HepG2 (cell line): Measurements from ENCODE around the gene PTPRD. TPM values are rescaled to one million over a fixed set of nuclear protein-coding genes. Genes with fewer than 3 reads are reported as not detected.

Experiments
- ATAC-seq: fragments of 200-7000 bp; cut with Tn5 transposase; 3 replicates; pipeline ENCODE4 v1.9.1; 2020; ENCODE audit warnings: mild to moderate bottlenecking, moderate library complexity
- BruUV-seq: library from RNA; stranded (reverse); fragments of 400-500 nt; replicated peaks from 2 replicates; lab custom pipeline; 2021; lab: Mats Ljungman, UMichigan
- CTCF ChIA-PET: fragments of 300-600 bp; formaldehyde crosslinking; extraction: SDS; loops from one replicate; lab custom pipeline; 2021; ENCODE audit warnings: low total read pairs, inconsistent platforms, low intra/inter-chr PET ratio; lab: Yijun Ruan, JAX
- POLR2A ChIA-PET: fragments of 350-600 bp; sonication (Branson Sonifier 250); formaldehyde crosslinking; loops from one replicate; lab custom pipeline; 2020; ENCODE audit warnings: antibody characterized with exemption, inconsistent platforms; lab: Yijun Ruan, JAX
- DNase-seq: peaks from one replicate; pipeline ENCODE4 v3.0.0-alpha.2; 2015; ENCODE audit warnings: low spot score
- FAIRE-seq: peaks from 3 replicates; lab custom pipeline; 2011; peaks lifted over from hg19 to GRCh38; lab: Jason Lieb, UNC
- H2AFZ ChIP-seq: one replicate; pipeline ENCODE4 v1.6.1; 2011; ENCODE audit warnings: low read length, inconsistent platforms
- H3K27ac ChIP-seq: fragments of 300-600 bp; 3 replicates; pipeline ENCODE4 v1.8.0; 2011; ENCODE audit warnings: mixed run types, mild to moderate bottlenecking, mixed read lengths, low read length, inconsistent platforms; ENCODE audit not compliant: insufficient read depth; ENCODE audit errors: extremely low read length
- H3K27me3 ChIP-seq, 2 experiments: fragments of 200-600 bp in 1 of 2; 2 replicates in 1 of 2; 3 replicates in 1 of 2; pipeline versions ENCODE4 v1.6.0 to v1.8.0; 2011; ENCODE audit warnings: low read length in 2 of 2, mild to moderate bottlenecking in 2 of 2, moderate library complexity in 2 of 2, inconsistent platforms in 1 of 2; ENCODE audit not compliant: insufficient read depth in 2 of 2, control insufficient read depth in 1 of 2
- H3K36me3 ChIP-seq, 2 experiments: fragments of 200-600 bp in 1 of 2; replicated peaks in 1 of 2; 2 replicates in 1 of 2; 3 replicates in 1 of 2; pipeline versions ENCODE4 v1.5.1 to v1.8.0; 2011; ENCODE audit warnings: low read length in 2 of 2, inconsistent platforms in 1 of 2; ENCODE audit not compliant: insufficient read depth in 2 of 2, control insufficient read depth in 1 of 2
- H3K4me1 ChIP-seq: 2 replicates; pipeline ENCODE4 v1.5.1; 2012; ENCODE audit warnings: low read length, inconsistent platforms; ENCODE audit not compliant: insufficient read depth
- H3K4me2 ChIP-seq: 2 replicates; pipeline ENCODE4 v1.6.0; 2011; ENCODE audit warnings: low read depth, low read length, inconsistent platforms
- H3K4me3 ChIP-seq, 3 experiments: fragments of 200-600 bp in 1 of 3; sonication (generic), shearing (Covaris generic) in 1 of 3; replicated peaks in 1 of 3; 2 replicates each; pipeline ENCODE4 v1.5.1; 2011 to 2016; ENCODE audit warnings: low read length in 3 of 3, inconsistent platforms in 2 of 3, low read depth in 2 of 3, mild to moderate bottlenecking in 2 of 3, control low read depth in 1 of 3, mixed read lengths in 1 of 3; ENCODE audit not compliant: insufficient read depth in 1 of 3
- H3K79me2 ChIP-seq: one replicate; pipeline ENCODE4 v1.6.1; 2011; ENCODE audit warnings: low read length, inconsistent platforms; ENCODE audit not compliant: insufficient read depth
- H3K9ac ChIP-seq: 2 replicates; pipeline ENCODE4 v1.6.0; 2011; ENCODE audit warnings: mild to moderate bottlenecking, low read depth, low read length, inconsistent platforms; ENCODE audit not compliant: insufficient read depth
- H3K9me3 ChIP-seq: 2 replicates; pipeline ENCODE4 v1.5.1; 2012; ENCODE audit warnings: mild to moderate bottlenecking, low read length
- H4K20me1 ChIP-seq: 2 replicates; pipeline ENCODE4 v1.6.0; 2011; ENCODE audit warnings: inconsistent platforms, mild to moderate bottlenecking, low read length, moderate library complexity; ENCODE audit not compliant: insufficient read depth
- ADNP ChIP-seq: sonication (generic); formaldehyde crosslinking; IDR thresholded peaks from 2 replicates; pipeline ENCODE4 v1.4.0; 2020; ENCODE audit warnings: missing genetic modification reagents
- DRAP1 ChIP-seq: IDR thresholded peaks from 2 replicates; pipeline ENCODE4 v1.6.1; 2016; ENCODE audit warnings: missing genetic modification reagents, missing compliant biosample characterization
- FLYWCH1 ChIP-seq: sonication (generic); formaldehyde crosslinking; IDR thresholded peaks from 2 replicates; pipeline ENCODE4 v1.8.1; 2023; ENCODE audit warnings: mild to moderate bottlenecking, missing genetic modification reagents
- HNF4G ChIP-seq, 2 experiments: sonication (generic) in 1 of 2; formaldehyde crosslinking in 1 of 2; IDR thresholded peaks; 2 replicates each; pipeline versions ENCODE4 v1.4.0 to v1.6.1; 2011 to 2020; ENCODE audit warnings: borderline replicate concordance in 2 of 2, low read depth in 2 of 2, mild to moderate bottlenecking in 2 of 2, low read length in 1 of 2, missing genetic modification reagents in 1 of 2, moderate library complexity in 1 of 2
- NCOA5 ChIP-seq: sonication (generic); formaldehyde crosslinking; IDR thresholded peaks from 2 replicates; pipeline ENCODE4 v1.4.0; 2020; ENCODE audit warnings: missing genetic modification reagents
- SPEN ChIP-seq: sonication (generic); formaldehyde crosslinking; IDR thresholded peaks from 2 replicates; pipeline ENCODE4 v1.5.1; 2020; ENCODE audit warnings: low read depth, mild to moderate bottlenecking, missing genetic modification reagents
- SYNCRIP ChIP-seq: fragments of 200-400 bp; formaldehyde crosslinking; IDR thresholded peaks from 2 replicates; pipeline ENCODE4 v1.6.1; 2018; ENCODE audit warnings: mild to moderate bottlenecking, low read depth, low read length; ENCODE audit not compliant: insufficient read depth
- TRAFD1 ChIP-seq: sonication (generic); formaldehyde crosslinking; IDR thresholded peaks from 2 replicates; pipeline ENCODE4 v1.5.1; 2020; ENCODE audit warnings: missing genetic modification reagents, mild to moderate bottlenecking, borderline replicate concordance
- ZFP36 ChIP-seq: fragments of 150-350 bp; IDR thresholded peaks from 2 replicates; pipeline ENCODE4 v1.6.1; 2018; ENCODE audit warnings: borderline replicate concordance, low read length, low read depth; ENCODE audit not compliant: partially characterized antibody
- ZMYM2 ChIP-seq: sonication (generic); formaldehyde crosslinking; IDR thresholded peaks from 2 replicates; pipeline ENCODE4 v1.8.0; 2022; ENCODE audit warnings: mild to moderate bottlenecking, missing genetic modification reagents
- ZNF256 ChIP-seq: sonication (generic); formaldehyde crosslinking; conservative IDR thresholded peaks from 2 replicates; pipeline ENCODE4 v1.4.0; 2020; ENCODE audit warnings: missing genetic modification reagents
- ZNF260 ChIP-seq: sonication (generic); formaldehyde crosslinking; IDR thresholded peaks from 2 replicates; pipeline ENCODE4 v1.4.0; 2020; ENCODE audit warnings: missing genetic modification reagents, low read depth, mild to moderate bottlenecking, borderline replicate concordance
- WGBS: methylation state at CpG from one replicate; pipeline ENCODE4 v1.1.6; 2017; ENCODE audit warnings: low lambda C conversion rate; 5-methylcytosine and 5-hydroxymethylcytosine counted together
- in situ Hi-C: cut with HindIII; loops from 2 replicates; pipeline ENCODE4 v1.10.0; 2017; ENCODE audit warnings: low pct_unique_long_range_greater_than_20kb; ENCODE audit not compliant: extremely low pct_ligation_motif_present
- intact Hi-C: fragments of 100-400 bp; cut with micrococcal nuclease; formaldehyde crosslinking; loops from one replicate; pipeline ENCODE4 v1.10.0; 2022; ENCODE audit not compliant: unreplicated experiment
- polyA plus RNA-seq, 8 experiments: library from polyadenylated mRNA; depleted of rRNA in 3 of 8; stranded (reverse) in 7 of 8; unstranded in 1 of 8; fragments of >200 nt; fragmentation: Illumina TruSeq in 4 of 8; extraction: Trizol in 4 of 8; gene quantifications; 2 replicates each; pipeline versions ENCODE4 v1.2.1 to v1.2.3, GENCODE V29; 2011 to 2016; ENCODE audit warnings: low read depth in 4 of 8, missing spikeins in 1 of 8, mixed read lengths in 1 of 8; ENCODE audit not compliant: insufficient read depth in 1 of 8
- total RNA-seq, 5 experiments: library from RNA; depleted of rRNA; stranded (reverse); fragments of >200 nt; fragmentation: Illumina TruSeq; extraction: Trizol; gene quantifications; 2 replicates each; pipeline ENCODE4 v1.2.3, GENCODE V29; 2016; ENCODE audit warnings: low read depth in 1 of 5
- TF ChIP-seq, protein P1 (sequence below): sonication (generic); formaldehyde crosslinking; IDR thresholded peaks from 2 replicates; pipeline ENCODE4 v1.8.0; 2022; ENCODE audit warnings: missing genetic modification reagents, mild to moderate bottlenecking, borderline replicate concordance
- TF ChIP-seq, protein P2 (sequence below): sonication (generic); formaldehyde crosslinking; IDR thresholded peaks from 2 replicates; pipeline ENCODE4 v1.8.0; 2022; ENCODE audit warnings: mild to moderate bottlenecking, missing genetic modification reagents, moderate library complexity
- TF ChIP-seq, protein P3 (sequence below): sonication (generic); formaldehyde crosslinking; IDR thresholded peaks from 2 replicates; pipeline ENCODE4 v1.4.0; 2020; ENCODE audit warnings: missing genetic modification reagents, low read depth, mild to moderate bottlenecking, borderline replicate concordance

The PTPRD gene
- total and polyA plus RNA-seq, 2 of the 13 experiments (the other 11 are each of a cell fraction or from before 2014, with no cell fraction given) = 0.05 TPM; not detected in 1

GRCh38 chr9:8361364-8361763 lies 2251.4 kb downstream of the PTPRD start:
- intact Hi-C loops (no loop called here), in situ Hi-C loops (no loop called here)
- Histone ChIP-seq H3K79me2 (no peaks in the 10 kb centered on the region), H3K27ac (no peak overlapping the region), H2AFZ (no peak overlapping the region), H3K4me2 (no peak overlapping the region), H4K20me1 (no peaks in the 10 kb centered on the region), H3K9me3 (peaks cover 81% of the 10 kb centered on the region), H3K27me3 (no peaks in the 10 kb centered on the region), H3K36me3 (no peaks in the 10 kb centered on the region), H3K4me3 (no peak overlapping the region), H3K9ac (no peak overlapping the region), H3K4me1 (no peaks in the 10 kb centered on the region)
- BruUV-seq = no TSS peak
- ChIA-PET POLR2A (no interaction called here), CTCF (no interaction called here)
- DNase-seq (no peak), ATAC-seq (no peak), FAIRE-seq (no peak)
- WGBS = 0% methylated on average over 2 of the region's 2 CpGs
- TF ChIP-seq SYNCRIP (no peak), HNF4G (IDR thresholded peaks at IDR 0.05; ENCODE audit: borderline replicate concordance, low read depth, low read length) (no peak), HNF4G (CRISPR knock-in tag; IDR thresholded peaks at IDR 0.05; ENCODE audit: borderline replicate concordance, low read depth) (no peak), FLYWCH1 (CRISPR knock-in tag) (no peak), SPEN (CRISPR knock-in tag) (no peak), NCOA5 (CRISPR knock-in tag) (no peak), ADNP (CRISPR knock-in tag) (no peak), TRAFD1 (no peak), DRAP1 (CRISPR knock-in tag) (no peak), ZMYM2 (no peak), ZNF256 (no peak), ZNF260 (no peak), ZFP36 (no peak)
- TF ChIP-seq, protein P1, sequence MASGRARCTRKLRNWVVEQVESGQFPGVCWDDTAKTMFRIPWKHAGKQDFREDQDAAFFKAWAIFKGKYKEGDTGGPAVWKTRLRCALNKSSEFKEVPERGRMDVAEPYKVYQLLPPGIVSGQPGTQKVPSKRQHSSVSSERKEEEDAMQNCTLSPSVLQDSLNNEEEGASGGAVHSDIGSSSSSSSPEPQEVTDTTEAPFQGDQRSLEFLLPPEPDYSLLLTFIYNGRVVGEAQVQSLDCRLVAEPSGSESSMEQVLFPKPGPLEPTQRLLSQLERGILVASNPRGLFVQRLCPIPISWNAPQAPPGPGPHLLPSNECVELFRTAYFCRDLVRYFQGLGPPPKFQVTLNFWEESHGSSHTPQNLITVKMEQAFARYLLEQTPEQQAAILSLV (CRISPR knock-in tag) = no peak
- TF ChIP-seq, protein P2, sequence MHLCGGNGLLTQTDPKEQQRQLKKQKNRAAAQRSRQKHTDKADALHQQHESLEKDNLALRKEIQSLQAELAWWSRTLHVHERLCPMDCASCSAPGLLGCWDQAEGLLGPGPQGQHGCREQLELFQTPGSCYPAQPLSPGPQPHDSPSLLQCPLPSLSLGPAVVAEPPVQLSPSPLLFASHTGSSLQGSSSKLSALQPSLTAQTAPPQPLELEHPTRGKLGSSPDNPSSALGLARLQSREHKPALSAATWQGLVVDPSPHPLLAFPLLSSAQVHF (CRISPR knock-in tag) = no peak
- TF ChIP-seq, protein P3, sequence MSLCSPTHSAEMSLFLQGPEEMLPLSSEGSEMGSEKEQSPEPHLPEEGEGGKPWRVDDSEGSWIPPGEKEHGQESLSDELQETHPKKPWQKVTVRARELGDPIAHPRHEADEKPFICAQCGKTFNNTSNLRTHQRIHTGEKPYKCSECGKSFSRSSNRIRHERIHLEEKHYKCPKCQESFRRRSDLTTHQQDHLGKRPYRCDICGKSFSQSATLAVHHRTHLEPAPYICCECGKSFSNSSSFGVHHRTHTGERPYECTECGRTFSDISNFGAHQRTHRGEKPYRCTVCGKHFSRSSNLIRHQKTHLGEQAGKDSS = no peak
